Islet of Langerhans (tissue), 1 donor: Measurements from ENCODE around the gene SLX4.
A peak's percentile ranks its signal among the peaks of the same experiment; 100 is the strongest.
"Not testable (repeated sequence)": the region's sequence is repeated elsewhere in the genome, so short reads cannot be mapped to it uniquely, and the experiment has no call there.

Experiments used
- FAIRE-seq: peaks from one replicate; lab custom pipeline; 2011; peaks lifted over from hg19 to GRCh38; lab: Jason Lieb, UNC

The SLX4 gene, protein sequence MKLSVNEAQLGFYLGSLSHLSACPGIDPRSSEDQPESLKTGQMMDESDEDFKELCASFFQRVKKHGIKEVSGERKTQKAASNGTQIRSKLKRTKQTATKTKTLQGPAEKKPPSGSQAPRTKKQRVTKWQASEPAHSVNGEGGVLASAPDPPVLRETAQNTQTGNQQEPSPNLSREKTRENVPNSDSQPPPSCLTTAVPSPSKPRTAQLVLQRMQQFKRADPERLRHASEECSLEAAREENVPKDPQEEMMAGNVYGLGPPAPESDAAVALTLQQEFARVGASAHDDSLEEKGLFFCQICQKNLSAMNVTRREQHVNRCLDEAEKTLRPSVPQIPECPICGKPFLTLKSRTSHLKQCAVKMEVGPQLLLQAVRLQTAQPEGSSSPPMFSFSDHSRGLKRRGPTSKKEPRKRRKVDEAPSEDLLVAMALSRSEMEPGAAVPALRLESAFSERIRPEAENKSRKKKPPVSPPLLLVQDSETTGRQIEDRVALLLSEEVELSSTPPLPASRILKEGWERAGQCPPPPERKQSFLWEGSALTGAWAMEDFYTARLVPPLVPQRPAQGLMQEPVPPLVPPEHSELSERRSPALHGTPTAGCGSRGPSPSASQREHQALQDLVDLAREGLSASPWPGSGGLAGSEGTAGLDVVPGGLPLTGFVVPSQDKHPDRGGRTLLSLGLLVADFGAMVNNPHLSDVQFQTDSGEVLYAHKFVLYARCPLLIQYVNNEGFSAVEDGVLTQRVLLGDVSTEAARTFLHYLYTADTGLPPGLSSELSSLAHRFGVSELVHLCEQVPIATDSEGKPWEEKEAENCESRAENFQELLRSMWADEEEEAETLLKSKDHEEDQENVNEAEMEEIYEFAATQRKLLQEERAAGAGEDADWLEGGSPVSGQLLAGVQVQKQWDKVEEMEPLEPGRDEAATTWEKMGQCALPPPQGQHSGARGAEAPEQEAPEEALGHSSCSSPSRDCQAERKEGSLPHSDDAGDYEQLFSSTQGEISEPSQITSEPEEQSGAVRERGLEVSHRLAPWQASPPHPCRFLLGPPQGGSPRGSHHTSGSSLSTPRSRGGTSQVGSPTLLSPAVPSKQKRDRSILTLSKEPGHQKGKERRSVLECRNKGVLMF (N-terminal part only)

DNA sequence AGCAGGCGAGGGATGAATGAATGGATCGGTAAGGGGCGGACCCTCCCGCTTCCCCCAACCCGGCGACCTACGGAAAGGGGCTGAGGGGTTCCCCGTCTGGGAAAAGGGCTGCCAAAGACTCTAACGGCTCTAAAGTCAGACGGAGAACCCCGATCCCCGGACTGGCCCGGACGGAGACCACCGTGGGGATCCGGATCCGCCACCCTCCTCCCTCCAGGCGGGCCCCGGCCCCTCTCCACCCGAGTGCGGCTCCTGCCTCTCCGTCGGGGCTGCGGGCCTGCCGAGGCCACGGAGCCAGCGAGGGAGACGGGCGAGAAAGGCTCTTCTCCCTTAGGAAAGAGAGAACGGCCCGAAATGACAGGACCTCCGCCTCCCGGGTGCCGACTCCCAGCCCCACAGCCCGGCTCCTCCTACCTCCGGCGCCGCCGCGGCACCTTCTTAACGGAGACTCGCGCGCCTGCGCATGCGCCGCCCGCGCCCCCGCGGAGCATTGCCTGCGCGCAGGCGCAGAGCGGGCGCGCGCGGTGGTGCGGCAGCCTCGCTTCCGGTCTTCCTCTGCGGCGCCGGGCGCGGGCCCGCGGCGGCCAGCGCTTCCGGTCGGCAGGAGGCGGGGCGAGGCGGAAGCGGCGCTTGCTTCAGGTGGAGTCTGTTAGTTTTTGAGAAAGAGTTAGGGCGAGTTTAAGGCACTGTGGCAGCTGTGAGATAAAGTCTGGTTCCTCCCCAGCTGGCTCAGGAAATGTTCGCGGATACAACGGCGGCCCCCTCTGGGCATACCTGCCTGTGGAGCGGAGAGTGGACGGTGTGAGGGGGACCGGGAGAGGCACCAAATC is at the start of gene SLX4:
Gene SLX4 (minus strand): TSS at position 461 of the 830 bp plus-strand sequence. CDS start 2,642 bp downstream, outside the sequence.
- no peak for FAIRE-seq

DNA sequence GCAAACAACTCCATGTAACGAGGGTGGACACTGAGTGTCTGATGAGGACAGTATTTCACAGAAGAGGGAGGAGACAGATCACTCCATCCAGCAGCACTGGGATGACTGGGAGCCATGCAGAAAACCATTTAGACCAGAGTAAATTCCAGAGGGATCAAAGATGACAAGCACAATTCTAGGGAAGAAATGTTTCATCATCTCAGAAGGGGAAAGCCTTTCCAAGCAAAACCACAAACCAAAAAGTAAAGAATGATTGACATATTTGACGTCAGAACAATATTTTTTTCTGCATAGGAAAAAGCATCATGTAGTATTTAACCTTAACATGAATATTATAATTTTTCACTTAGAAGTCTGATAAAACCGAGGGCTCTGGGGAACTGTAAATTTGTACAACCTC is 47.8 kb upstream of the SLX4 start:
- no peak for FAIRE-seq

DNA sequence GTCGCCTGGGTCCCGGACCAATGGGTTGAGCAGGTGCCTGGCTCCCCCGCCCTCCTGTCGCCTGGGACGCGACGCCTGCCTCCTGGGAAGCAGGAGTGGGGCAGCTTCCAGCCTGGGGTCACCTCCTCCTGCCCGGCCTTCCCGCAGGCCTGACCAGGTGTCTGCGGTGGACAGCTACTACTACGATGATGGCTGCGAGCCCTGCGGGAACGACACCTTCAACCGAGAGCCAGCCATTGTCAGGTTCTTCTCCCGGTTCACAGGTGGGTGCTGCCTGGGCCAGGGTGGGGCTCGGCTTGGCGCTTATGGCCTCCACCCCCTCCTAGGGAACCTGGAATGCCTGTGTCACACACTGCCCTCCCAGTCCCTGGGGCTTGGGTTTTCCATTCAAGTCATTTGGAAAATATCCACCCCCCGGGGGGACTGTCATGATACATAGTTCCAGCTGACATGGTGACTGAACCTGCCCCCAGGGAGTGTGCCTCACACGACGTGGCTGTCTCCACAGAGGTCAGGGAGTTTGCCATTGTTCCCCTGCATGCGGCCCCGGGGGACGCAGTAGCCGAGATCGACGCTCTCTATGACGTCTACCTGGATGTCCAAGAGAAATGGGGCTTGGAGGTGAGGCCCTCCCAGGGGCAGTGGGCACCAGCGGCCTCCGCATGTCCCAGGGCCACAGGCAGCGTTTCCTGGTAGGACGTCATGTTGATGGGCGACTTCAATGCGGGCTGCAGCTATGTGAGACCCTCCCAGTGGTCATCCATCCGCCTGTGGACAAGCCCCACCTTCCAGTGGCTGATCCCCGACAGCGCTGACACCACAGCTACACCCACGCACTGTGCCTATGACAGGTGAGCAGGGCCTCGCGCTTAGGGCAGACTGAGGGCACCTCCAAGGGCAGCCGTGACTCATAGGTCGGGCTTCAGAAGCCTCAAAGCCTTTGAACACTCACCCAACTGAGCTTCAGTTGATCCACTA is 45.4 kb upstream of the SLX4 start:
- FAIRE-seq: no peak

DNA sequence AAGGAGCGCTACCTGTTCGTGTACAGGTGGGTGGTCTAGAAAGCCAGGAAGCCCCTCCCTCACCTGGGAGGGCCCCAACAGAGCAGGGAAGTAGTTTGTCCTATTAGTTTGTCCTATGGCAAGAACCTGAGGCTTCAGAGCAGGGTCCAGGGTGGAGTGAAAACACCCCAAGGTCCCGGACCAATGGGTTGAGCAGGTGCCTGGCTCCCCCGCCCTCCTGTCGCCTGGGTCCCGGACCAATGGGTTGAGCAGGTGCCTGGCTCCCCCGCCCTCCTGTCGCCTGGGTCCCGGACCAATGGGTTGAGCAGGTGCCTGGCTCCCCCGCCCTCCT is 44.7 kb upstream of the SLX4 start:
- not testable (repeated sequence) for FAIRE-seq

DNA sequence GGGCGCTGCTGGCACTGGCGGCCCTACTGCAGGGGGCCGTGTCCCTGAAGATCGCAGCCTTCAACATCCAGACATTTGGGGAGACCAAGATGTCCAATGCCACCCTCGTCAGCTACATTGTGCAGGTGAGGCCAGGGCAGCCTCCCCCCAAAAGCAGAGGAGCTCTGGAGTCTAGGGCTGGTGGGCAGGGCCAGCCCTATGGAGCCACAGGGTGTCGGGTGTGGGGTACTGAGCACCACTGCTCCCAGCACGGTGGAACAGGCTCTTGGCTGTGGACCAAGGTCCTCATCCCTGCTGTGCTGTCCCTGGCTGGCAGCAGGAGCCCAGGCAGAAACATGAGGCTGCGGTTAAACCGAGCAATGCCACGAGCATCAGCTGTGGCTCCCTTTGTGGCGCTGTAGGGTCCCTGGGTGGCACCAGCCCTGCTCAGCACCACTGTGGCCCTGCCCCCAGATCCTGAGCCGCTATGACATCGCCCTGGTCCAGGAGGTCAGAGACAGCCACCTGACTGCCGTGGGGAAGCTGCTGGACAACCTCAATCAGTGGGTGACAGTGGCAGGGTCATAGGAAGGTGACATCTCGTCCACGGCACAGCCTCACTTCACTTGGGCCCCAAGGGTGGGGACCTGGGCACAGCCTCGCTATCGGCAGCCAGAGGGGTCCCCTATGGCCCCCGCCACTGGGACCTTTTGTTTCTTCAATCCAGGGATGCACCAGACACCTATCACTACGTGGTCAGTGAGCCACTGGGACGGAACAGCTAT is 44.2 kb upstream of the SLX4 start:
- FAIRE-seq: no peak

DNA sequence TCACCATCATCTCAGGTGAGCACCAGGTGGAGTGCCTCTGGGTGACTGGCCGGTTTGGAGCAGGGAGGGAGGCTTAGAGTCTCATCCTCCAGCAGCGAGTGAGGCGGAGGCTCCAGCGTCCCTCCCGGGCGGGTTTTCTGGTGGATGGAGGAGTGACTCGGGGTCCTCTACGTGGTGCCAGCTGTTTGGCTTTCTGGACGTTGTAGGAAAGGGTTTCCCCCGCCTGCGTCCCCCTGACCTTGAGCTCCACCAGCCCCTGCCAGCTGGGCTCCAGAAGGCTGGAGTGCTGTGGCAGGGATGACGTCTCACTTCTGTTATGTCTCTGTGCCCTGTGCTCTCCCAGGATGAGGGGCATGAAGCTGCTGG is 43.6 kb upstream of the SLX4 start:
- FAIRE-seq: no peak

DNA sequence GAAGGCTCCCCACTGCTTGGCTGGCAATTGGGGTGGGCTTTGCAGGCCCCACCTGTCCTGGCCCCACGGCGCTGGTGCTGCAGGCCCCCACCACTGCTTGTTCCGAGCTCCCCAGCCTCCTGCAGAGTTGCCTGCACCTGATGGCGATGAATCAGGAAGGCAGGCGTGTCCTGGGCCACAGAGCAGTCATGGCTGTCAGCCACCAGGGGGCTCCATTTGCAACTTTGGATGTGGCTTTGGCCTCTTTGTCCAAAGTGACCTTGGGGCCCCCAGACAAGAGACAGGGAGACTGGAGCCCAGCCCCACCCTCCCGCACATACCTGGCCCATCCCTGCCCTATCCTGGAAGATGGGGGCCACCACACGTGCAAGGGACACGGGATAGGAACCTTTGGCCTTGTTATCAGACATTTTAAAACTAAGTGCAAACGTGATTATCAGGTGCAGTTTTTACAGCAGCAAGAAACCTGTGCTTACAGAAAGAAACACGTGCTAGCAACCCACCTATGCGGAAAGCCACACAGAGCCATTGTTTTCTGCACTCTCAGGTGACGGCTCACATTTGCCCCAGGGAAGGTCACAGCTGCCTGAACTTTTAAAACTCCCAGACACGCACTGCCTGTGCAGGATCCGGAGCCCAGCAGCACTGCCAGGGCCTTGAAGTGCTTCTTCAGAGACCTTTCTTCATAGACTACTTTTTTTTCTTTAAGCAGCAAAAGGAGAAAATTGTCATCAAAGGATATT is 43.0 kb upstream of the SLX4 start, which contains the start of gene DNASE1:
Gene DNASE1 (plus strand): TSS at position 443 of the 743 bp plus-strand sequence. CDS start 683 bp downstream, outside the sequence.
- no peak for FAIRE-seq

DNA sequence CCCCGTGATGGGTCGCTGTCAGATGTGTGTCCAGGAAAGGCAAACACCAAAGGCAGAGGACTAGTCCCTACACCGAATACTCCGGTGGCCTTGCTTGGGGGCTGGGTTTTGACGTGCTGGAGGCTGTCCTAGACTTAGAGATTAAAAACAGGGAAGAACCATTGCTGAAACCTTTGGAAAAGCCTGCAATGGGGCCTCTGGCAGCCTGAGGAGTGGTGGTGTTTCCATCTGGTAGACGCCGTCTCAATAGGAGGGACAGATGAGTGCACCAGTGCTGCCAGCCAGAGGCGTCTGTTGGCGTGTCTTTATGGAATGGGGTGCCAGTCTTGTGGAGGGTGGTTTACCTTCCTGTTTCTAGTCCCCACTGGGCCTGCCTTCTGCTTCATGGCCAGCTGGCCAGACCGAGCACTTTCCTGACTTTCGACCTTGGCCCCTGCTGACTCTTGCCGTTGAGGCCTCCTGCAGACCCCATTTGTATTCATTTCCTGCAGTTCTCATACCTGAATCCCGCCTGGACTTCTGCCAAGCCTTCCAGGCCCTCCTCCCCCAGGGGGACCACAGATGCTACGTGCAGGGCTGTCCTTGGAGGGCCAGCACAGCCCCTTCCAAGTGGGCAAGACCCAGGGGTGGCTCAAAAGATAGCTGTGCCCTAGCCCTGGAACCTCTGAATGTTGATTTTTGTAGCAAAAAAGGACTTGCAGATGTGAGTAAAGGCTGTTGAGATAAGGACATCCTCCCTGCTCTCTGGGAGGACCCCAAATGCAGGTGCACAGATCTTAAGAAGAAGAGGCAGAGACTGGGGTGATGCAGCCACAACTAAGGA is 41.2 kb upstream of the SLX4 start:
- no peak for FAIRE-seq

DNA sequence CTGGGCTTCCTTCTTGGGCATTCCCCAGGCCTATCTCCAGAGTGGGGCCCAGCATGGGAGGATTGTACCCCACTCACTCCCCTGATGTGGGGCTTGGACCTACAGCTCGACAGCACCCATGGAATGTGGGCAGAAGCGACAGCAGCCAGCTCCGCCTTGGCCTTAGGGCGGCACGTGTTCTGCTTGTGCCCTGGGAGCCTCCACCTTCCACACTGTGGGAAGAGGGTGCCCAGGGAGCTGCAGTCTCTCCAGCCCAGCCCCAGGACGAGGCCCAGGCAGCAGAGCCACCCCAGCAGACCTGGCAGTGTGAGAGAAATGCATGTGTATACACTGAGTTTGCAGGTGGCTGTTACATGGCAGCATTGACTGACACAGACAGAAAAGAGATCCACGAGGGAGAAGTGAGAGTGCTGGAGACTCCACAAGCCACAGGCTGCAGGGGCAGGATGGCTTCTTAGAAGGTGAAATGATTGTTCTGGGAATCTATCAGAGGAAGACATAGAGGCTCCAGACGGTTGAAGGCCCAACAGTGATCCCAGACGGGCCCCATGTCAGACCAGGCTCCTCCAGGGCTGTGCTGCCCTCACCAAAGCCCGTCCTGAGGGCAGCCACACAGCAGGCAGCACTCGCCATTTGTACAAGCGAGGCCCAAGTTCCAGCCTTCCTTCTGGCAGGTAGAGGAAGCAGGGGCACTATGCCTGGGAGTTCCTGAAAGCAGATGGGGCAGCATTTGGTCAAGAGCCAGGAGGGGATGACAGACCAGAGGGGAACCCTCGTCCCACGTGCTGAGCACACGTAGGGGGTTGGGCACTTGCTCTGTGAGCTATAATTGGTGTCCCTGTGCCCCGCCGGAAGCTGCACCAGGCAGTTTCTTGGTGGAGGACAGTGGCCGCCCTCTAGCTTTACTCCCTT is 40.3 kb upstream of the SLX4 start:
- no peak for FAIRE-seq

DNA sequence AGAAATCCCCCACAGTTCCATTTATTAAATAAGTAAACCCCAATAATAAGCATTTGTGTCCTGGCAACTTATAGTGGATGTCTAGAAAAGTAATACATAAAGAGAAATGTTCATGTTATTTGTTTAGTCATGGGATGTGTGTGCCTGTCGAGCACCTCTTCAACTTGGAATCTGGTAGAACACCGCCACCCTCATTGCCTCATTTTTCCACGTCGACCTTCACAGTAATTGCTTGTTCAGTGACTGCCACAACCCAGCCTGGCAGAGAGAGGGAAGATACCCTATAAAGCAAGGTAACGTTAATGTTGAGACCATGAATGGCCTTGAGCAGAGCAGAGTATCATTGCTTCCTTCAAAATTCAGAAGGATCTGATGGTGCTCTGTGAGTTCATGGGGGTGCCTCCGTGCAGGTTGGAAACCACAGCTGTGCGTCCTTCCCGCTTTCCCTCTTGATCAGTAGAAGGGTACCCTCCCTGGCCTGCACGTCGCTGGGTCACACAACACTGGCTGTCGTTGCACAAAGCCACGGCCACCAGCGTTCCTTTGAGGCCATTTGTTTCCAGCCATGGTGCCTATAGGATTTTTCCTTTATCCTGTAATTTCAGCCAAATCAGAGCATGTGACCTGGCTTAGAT is 39.3 kb upstream of the SLX4 start:
- FAIRE-seq: no peak

DNA sequence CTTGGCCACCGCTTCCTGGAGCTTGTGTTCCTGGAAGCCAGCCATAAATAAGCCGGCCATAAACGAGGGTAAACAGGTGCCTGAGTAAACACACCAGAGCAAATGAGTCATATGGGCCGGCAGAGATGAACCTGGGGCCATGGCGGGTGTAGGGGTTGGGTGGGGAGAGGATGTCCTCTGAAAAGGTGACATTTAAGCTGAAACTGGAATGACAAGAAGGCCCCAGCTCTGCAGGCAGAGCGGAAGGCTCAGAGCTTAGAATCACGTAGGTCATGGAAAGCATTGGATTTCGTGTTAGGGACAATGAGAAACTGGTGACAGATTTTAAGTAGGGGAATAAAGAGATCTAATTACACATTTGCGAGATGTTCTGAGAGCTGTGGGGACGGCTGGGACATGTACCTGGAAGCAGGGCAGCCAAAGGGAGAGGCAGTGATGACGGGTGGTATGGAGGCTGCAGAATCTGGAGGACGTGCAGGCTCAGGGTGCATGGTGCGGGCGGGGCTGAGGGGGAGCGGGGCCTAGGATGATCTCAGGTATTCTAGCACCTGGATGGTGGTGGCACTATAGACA is 35.0 kb upstream of the SLX4 start:
- FAIRE-seq: peak; percentile 51

DNA sequence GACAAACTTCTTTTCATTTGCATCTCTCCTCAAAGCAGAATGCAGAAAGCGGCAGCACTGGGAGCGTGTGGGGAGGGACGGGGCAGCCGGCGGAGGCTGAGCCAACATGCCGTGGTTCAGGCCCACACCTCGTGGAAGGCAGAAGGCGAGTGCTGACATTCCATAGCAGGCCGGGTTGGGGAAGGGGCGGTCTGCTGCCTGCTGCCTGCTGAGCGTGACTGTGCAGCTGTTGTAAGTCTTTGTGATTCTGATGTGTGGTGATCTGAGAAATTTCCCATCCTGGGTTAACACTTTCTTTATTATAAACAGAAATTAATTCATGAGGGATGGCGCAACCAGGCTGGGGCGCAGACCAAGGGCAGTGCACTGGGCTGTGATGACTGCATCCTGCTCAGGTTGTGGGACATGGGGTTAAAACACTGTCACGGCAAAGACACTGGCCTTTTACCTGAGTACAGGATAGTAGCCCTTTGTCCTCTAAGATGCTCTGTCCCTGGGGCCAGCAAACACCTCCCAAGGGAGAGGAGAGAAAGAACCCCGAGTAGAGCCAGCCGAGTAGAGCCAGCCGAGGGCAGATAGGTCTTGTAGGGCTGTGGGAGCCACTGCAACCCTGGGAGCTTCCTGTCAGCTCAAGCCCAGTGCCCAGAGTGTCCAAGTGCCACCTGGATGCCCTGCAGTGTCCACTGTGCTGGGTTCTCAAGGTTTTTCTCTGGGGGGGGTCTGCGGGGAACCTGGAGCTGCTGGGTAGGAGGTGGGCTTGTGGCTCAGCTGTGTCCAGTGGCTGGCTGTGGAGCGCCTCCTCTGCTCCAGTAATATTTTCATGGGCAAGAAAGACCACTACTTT is 34.3 kb upstream of the SLX4 start:
- no peak for FAIRE-seq

DNA sequence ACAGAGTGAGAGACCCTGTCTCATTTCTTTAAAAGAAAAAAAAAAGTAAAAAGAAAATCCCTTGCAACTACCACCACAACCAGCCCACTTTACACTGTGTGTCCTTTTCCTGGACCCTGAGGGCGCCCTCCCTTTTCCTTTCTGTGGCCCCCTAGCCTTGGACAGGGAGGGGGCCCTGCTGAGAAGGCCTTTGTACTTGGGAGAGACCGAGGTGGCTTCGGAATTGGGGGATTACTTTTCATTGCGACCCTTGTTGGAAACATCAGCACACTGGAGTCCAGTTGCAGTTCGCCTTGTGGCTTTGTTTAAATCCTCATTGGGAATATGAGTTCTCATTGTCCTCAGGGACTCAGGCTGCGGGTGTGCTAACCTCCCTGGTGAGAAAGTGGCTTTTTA is 33.7 kb upstream of the SLX4 start:
- FAIRE-seq: no peak

DNA sequence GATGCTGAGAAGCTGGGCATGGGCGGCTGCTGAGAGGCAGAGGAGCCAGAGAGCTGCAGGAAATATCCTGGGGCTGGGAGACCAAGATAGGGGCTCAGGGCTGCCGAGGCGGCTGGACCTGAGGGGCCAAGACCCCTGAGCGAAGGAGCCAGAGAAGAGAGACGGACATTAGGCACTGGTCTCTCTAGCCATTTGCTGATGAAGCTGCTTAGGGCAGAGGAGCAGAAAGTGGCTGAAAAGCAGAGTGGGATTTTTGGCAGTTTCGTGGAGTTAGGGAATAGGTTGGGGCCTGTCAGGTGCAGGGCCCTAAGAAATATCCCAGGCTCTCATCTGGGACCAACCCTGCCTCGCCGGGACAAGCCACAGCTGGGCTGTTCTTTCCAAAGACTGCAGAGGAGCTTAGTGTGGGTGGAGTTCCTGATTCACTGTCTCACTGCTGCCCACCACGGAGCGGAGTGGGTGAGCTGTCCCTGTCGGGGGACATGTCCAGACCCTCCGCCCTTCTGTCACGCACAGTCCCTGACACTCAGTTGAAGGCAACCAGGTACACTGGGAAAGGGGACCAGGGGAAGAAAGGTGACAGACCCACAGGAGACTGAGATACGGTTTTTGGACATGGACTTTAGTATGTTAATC is 31.8 kb upstream of the SLX4 start:
- FAIRE-seq: no peak
